Iris pigment epithelial cell (primary cell): ENCODE data around the gene HPGDS.
A peak's percentile ranks its signal among the peaks of the same experiment; 100 is the strongest.
"Not testable (repeated sequence)": the region's sequence is repeated elsewhere in the genome, so short reads cannot be mapped to it uniquely, and the experiment has no call there.

ENCODE experiments used
- DNase-seq: peaks from one replicate; pipeline ENCODE4 v3.0.0-alpha.2; 2011; ENCODE audit warnings: low read depth

Gene HPGDS

DNA sequence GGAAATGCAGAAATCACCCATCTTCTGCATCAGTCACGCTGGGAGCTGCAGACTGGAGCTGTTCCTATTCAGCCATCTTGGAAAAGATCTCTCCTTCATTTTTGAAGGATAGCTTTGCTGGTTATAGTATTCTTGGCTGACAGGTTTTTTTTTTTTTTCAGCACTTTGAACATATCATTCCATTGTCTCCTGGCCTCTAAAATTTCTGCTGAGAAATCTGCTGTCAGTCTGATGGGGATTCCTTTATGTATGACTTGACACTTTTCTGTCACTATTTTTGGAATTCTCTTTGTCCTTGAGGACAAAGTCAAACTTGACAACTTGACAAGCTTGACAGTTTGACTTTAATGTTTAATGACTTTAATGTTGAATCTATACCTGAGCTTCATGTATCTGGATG lies 16.8 kb downstream of the HPGDS start:
- no peak for DNase-seq

DNA sequence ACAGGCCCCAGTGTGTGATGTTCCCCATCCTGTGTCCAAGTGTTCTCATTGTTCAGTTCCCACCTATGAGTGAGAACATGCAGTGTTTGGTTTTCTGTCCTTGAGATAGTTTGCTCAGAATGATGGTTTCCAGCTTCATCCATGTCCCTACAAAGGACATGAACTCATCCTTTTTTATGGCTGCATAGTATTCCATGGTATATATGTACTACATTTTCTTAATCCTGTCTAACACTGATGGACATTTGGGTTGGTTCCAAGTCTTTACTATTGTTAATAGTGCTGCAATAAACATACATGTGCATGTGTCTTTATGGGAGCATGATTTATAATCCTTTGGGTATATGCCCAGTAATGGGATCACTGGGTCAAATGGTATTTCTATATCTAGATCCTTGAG lies 22.7 kb downstream of the HPGDS start:
- not testable (repeated sequence) for DNase-seq

DNA sequence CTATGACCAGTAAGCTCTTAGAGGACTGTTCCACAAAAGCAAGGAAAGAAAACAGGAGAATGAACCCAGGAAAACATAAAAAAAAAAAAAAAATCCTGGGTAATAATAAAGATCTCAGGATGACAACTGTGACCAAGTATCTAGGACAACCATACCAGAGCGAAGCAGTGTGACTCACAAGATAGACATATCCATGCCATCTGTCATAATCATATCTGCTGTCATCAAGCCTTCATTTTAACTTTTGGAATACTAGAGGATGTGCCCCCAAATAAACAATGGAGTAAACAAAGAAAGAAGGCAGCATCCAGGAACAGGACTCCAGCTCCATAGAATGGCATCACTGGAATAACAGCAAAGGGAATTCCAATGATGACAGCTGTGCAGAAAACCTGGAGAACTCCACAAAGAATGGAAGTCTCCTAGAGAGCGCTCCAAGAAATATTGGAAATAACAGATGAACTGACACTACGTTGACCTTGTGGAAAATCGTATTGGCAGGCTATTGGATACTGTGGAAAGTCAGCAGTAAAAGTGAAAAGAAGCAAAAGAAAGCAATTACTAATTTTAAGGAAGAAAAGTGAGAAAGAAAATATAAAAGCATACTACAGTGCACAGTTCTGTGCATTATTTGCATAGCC lies 35.3 kb downstream of the HPGDS start:
- DNase-seq, result no peak

DNA sequence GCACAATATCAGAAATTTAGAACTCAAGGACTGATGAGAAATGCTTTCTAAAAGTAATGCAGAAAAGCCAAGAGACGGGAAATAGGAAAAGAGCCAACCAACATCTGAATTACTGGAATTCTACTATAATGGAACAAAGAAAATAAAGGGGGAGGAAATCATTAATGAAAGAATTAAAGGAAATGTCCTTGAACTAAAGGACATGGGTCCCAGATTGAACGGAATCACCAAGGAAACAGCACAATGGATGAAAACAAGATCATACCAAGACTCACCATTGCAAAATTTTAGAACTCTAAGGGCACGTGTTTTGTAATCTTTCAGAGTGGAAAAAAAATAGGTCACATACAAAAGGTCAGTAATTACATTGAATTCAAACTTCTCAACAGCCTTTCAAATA lies 35.9 kb downstream of the HPGDS start:
- DNase-seq, result no peak

DNA sequence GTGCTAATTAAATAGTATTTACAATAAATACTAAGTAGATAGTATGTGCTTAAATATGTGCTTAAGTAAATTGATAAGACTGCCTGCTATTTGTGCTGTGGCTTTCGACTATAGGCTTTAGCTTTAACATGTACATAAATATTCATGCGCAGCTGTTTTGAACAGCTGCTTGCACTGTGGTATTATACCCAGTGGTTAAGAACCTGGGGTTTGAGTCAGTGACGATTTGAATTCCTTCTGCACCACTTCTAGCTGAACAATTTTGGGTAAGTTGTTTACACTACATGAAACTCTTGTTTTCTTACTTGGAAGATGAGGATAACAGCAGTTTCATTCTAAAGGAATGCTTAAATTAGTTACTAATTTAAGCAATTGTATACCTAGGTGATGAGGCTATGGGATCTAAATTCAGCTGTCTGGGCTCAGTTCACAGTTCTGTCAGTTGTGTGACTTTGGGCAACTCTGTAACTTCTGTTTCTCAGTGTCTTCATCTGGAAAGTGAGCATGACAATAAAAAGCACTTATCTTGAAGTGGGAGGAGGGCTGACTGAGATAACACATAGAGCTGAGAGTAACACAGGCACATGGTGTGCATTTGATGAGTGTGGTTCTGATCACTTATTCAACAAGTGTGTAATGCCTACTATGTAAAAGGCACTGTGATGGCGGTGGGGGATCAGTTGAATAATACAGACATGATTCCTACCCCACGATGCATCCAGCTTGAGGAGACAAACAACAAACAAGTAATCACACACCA lies 37.0 kb downstream of the HPGDS start:
- DNase-seq, result no peak

DNA sequence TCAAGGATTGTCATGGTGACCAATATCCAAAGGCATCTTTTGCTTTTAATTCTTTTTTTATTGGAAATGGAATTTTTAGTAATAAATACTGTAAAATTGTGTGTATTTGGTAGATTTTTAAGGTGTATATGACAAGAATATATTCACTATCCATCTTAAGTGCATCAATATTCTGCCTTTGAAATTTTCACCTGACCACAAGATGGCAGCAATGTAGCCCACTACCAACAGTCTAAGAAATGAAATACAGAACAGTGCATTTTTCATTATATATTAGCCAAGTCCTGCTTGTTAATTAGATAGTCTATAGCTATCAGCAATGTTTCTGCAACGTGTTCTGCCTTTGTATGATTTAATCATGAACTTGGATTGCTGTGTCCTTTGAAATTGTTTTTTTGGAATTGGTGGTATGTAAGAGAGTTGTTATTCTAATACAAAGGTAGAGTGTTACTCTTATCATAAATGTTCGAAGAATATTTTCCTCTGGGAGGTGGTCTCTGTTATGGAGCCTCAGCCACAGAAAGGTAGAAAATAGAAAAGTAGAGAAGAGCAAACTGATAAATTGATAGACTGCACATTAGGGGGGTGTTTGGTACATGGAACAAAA lies 38.2 kb downstream of the HPGDS start:
- peak; percentile 50 for DNase-seq

DNA sequence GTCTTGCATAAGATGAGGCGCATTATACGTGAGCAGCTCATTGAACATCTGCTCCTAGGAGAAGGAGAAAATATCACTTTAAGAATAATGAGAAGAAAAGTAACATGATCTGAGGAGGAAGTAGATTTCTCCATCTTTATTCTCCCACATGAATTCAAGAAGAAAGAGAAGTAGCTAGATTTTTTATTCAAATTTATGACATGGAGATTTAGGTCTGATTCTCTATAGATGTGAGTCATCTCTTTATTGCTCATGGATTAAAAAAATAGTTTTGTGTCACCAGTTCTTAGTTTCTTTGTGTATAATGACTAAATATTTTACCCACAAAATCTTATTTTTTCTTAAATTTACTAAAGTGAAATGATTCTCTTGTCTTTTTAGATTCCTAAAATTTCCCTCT lies 40.4 kb downstream of the HPGDS start:
- DNase-seq, result peak; percentile 20

DNA sequence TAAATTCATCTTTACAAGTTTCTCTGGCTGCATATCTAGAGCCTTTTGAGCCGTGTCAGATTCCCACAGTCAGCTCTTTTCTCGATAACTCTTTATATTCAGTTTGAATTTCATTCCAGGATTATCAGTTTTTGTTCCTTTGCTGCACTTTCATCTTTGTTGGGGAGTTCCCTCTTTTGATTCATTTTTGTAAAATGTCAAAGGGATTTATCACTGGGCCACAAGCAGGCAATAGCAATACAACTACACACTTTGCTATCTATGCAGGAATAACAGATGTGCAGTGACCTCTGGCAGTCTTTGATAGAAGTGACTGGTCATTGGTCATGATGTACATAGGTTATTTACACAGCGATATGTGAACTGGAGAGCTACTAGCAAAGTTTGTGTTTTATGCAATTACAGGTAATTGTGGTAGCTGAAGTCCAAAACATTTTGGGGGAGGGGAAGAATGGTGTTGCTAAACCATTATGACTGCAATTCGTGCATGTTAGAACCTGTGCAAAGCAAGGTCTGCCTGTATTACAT lies 43.8 kb downstream of the HPGDS start:
- DNase-seq, result no peak

DNA sequence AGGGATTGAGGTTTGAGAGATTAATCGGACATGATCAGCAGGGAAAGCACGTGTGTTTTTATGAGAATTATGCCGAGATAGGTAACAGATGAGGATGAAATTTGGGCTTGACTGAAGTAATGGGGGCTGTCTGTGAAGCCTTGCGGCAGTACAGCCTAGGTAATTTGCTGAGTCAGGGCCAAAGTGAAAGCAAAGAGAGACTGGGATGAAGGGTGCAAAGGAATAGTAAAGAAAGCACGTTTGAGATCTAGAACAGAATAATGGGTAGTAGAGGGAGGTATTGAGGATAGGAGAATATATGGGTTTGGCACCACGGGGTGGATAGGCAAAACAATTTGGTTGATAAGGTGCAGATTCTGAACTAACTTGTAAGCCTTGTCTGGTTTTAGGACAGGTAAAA lies 47.2 kb downstream of the HPGDS start:
- DNase-seq, result not testable (repeated sequence)

DNA sequence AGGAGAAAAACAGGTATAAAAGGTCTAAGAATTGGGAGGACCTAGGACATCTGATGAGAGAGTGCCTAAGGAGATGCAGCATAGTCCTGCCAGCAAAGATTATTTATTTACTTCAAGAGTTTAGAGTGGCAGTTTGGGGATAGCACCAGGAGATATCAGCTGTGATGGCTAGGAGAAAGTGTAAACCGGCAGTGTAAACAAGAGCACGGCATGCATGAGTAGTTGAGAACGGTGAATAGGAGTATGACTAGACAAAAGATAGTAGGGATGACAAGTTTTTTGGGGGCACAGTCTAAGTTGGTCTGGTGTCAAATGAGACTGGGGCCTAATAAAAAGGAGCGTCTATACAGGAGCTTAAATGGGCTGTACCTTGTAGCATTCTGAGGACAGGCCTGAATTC lies 48.7 kb downstream of the HPGDS start:
- DNase-seq, result not testable (repeated sequence)

DNA sequence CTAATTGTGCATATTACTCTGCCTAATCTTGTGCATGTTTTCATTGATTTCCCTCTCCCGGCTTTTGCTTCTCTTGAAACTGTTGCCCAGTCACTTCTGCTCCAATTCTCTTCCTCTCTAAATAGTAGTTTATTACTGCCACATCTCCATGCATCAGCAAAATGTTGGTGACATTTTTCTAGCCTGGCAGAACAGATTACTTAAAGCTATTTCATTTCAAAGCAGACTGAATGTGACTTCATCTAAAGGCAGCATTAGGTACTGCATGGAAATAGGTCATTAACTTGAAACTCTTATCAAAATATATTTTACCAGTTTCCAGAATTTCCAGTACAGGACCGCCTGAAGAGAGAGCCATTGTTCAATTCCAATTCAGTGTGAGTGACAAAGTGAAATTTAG lies 52.4 kb downstream of the HPGDS start:
- DNase-seq, result no peak

DNA sequence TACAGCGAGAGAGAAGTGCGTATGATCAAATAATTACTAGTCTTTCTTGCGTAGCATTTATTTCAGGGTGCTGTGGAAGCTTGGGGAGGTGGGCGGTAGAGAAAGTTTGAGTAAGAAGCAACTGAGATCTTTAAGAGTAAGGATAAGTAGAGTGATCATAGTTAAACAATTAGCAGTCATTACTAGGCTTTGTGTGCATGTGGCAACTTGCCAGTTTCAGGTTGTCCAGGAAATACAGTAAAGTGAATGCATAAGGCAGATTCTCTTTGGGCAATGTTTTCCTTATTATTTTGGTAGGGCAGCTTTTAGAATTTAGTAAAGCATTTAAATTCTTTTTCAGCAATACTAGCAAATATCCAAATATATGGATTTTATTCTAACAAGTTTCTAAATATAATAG lies 57.0 kb downstream of the HPGDS start:
- DNase-seq, result no peak

DNA sequence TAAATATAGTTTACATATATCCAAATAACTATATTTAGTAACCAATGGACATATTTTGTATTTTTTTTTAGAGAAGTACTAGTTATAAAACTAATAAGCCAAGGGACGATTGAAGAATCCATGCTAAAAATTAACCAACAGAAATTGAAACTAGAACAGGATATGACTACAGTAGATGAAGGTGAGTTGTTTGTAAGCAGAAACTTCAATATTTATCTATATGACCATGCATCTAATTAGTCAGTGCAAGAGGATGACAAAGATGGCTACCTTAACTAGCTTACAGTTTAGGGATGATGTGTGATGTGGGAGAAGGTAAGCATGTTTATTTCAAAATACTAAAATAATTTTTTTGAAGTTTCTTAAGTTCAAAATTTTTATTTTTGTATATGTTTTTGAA lies 57.7 kb downstream of the HPGDS start:
- no peak for DNase-seq

DNA sequence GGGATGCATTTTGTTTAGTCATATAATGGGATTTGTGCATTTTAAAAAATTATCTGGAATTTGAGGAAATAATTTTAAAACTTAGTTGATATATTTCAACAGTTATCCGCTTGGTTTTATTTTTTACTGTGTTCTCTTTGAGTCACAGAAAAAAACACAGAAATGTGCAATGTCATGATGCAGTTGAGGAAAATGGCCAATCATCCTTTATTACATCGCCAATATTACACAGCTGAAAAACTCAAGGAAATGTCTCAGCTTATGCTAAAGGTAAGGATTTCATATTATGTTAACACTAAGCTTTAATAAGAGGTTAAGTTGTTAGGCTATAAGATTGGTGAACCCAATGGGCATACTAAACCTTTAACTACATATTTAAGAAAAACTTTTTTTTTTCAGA lies 63.9 kb downstream of the HPGDS start:
- no peak for DNase-seq

DNA sequence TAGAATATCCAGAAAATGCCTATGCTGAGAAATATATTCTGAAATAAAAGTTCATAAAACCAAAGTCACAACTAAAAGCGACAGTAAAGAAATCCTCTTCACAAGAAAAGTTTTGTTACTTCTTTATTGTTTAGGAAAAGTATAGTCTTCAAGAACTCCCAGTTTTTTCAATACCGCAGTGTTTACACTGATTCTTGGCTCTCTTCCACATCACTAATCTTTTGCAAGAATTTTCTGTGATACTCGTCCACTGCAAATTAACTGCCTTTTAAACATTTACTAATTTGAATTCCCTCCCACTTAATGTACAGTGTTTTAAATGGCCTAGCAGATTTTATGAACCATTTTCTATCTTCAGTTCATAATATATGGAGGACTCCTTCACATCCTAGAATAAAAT lies 65.1 kb downstream of the HPGDS start:
- DNase-seq, result peak; percentile 28

DNA sequence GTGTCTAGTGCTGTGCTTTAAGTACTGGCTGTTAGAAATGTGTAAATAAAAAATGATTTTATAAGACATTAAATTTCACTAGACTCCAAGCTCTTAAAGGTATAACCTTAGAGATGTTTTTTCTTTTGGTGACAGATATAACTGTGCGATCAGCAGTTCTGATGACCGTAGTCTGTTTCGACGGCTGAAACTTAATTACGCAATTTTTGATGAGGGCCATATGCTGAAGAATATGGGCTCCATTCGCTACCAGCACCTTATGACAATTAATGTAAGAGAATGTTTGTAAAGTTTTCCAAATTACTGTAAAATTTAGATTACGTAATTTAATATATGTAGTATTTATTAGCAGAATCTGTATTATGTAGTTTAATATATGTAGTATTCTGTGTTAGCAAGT lies 66.4 kb downstream of the HPGDS start:
- no peak for DNase-seq

DNA sequence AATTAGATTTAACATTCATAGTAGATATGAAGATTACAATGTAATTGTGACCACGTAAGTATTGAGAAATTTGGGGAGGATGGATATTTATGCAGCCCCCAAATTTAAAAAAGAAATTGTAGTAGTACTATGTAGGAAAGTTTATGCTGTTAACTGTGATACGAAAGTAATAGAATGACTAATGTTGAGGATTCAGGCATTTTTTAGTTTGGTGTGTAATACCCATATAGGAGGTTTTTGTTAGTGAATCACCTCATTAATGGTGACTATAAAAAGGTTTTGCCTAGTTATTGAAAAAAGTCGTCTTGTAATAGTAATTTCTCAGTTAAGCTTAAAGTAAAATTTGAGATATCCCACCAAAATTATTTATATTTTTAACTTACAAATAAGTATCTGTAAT lies 67.7 kb downstream of the HPGDS start:
- DNase-seq, result peak; percentile 45

DNA sequence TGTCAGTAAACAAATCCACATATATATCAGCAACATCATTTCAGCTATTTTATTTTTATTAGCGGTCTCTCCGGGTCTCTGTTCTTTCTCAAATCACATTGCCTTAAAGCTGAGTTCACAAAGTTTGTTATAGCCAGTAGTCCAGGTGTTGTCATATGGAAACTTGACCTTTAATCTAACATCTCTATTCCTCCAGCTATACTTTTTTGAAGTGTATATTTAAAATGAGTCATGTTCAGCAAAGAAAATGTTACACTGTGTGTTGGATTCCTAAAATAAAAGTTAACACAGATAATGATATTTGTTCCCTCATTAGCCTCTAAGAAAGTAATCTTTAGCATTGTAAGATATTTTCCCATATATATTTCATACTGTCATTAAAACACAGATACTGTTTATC lies 71.4 kb downstream of the HPGDS start:
- DNase-seq, result no peak

DNA sequence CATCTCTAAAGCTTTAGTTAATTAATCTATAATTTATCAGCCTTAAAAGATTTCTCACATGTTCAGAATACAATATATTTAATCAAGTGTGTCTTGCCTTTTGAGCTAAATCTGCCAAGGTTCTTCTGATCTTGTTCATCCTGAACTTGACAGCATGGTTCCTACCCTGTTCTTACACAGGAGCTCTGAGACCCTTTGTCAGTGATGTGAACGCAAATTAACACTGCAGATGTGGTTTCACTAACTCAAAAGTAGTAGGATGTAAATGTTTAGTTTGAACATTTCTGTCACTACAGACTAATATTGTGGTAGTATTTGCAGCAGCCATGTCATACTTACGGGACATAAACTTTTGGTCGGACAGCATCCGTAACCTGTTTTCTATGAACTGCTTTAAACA lies 75.6 kb downstream of the HPGDS start:
- DNase-seq, result no peak

DNA sequence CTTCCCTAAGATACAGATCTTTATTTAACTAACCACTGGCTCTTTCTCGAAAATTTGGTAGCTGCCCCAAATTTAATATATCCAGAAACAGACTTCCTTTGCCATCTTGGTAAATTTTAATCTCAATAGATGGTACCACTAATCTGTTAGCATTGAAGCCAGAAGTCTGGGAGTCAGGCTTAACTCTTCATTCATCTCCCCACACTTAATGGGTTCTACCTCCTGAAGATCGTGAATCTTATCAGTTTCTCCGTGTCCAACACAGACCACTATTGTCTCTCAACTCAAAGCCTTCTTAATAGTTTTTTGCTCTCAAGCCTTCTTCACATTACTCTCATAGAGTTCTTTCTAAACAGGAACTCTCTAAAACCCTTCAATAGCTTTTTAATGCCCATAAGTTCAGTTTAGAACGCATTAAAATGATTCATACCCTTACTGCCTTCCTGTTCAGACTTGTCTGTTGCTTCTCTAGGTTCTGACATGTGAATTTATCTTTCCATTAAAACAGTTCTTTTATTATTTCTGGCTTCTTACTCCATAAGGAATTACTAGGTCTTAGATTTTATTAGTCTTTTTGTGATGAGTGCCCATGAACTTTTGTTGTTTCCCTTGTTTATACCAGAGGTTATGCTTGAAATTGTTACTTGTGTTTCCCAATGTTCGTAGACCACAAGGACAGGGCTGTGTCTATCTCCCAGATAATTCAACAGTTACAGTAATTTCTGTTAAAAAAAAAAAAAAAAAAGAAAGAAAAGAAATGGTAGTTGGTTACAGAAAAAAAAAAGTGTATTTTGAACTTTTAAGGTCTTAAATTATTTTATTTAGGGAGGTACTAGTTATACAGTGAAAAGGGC lies 80.2 kb downstream of the HPGDS start:
- peak; percentile 25 for DNase-seq

DNA sequence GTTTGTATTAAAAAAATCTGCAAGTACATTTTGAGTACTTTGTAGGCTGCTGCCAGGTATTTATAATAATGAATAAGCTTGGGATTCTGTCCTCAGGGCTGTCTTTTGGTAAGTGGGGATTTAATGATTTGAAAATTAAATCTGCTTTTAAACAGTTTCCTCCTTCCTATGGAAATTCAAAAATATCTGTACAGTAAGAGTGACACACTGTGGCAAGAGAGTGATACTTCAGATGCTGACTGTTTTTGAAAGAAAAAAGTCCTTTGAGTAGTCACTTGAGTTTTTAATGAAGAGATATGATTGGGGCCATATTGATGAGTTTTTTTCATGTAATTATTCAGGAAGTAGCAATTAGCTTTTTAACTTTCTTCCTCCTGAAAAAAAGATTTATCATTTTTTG lies 85.8 kb downstream of the HPGDS start:
- peak; percentile 10 for DNase-seq

DNA sequence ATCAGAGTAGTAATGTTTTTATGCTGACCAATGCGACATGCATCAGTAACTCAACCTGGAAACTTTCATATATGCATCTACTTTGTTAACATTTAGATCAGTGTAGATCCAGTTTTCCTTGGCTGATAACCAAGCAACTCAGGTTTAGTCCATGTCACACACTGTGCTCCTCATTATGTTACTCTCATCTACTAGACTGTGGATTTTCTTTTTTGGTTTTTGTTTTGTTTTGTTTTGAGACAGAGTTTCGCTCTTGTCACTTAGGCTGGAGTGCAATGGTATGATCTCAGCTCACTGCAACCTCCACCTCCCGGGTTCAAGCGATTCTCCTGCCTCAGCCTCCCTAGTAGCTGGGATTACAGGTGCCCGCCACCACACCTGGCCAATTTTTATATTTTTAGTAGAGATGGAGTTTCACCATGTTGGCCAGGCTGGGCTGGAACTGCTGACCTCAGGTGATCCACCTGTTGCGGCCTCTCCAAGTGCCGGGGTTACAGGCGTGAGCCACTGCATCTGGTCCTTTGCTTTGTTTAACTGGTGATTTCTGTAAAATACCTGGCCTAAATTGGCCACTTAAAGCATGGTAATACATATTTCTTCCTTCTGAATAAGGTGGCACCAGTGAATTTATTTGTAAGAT lies 86.4 kb downstream of the HPGDS start:
- no peak for DNase-seq
